HG03439 (cell line): ENCODE data around the gene GFOD1.
A peak's percentile ranks its signal among the peaks of the same experiment; 100 is the strongest.

Experiments
- ATAC-seq: cut with Tn5 transposase; IDR thresholded peaks from one replicate; pipeline ENCODE4 v1.9.1; 2021; ENCODE audit warnings: mild to moderate bottlenecking, moderate library complexity; ENCODE audit not compliant: unreplicated experiment

The GFOD1 gene

GRCh38 chr6:13486679-13487121 is 700 bp downstream of the GFOD1 start:
- peak; percentile 32 for ATAC-seq

- ATAC-seq = no peak
These were observed 1.4 kb downstream of the GFOD1 start for GRCh38 chr6:13485923-13486562.

GRCh38 chr6:13485303-13485702 is 2.1 kb downstream of the GFOD1 start:
- ATAC-seq = no peak

GRCh38 chr6:13484827-13485226 is 2.6 kb downstream of the GFOD1 start:
- no peak for ATAC-seq

GRCh38 chr6:13484138-13484708 is 3.2 kb downstream of the GFOD1 start:
- ATAC-seq = no peak

GRCh38 chr6:13480631-13481501 is 6.5 kb downstream of the GFOD1 start:
- ATAC-seq = no peak

GRCh38 chr6:13479971-13480434 is 7.4 kb downstream of the GFOD1 start:
- ATAC-seq = no peak

- no peak for ATAC-seq
These were observed 8.1 kb downstream of the GFOD1 start for GRCh38 chr6:13479206-13479800.

- no peak for ATAC-seq
These were observed 8.9 kb downstream of the GFOD1 start for GRCh38 chr6:13478525-13478966.

- no peak for ATAC-seq
These were observed 12.6 kb downstream of the GFOD1 start for GRCh38 chr6:13474787-13475186.

- no peak for ATAC-seq
These were observed 13.0 kb downstream of the GFOD1 start for GRCh38 chr6:13474360-13474759.

GRCh38 chr6:13473768-13474165 is 13.6 kb downstream of the GFOD1 start:
- ATAC-seq = no peak

GRCh38 chr6:13472976-13473767 is 14.2 kb downstream of the GFOD1 start:
- ATAC-seq = no peak

- ATAC-seq = no peak
These were observed 15.3 kb downstream of the GFOD1 start for GRCh38 chr6:13472099-13472498.

GRCh38 chr6:13471184-13471583 is 16.2 kb downstream of the GFOD1 start:
- ATAC-seq = no peak

GRCh38 chr6:13470238-13471140 is 16.9 kb downstream of the GFOD1 start:
- ATAC-seq = no peak

GRCh38 chr6:13469693-13470092 is 17.7 kb downstream of the GFOD1 start:
- ATAC-seq = no peak

- ATAC-seq = no peak
These were observed 18.6 kb downstream of the GFOD1 start for GRCh38 chr6:13468839-13469238.

- no peak for ATAC-seq
These were observed 20.2 kb downstream of the GFOD1 start for GRCh38 chr6:13467216-13467600.
